ENCODE measurements around the gene EFCAB9. TPM values are rescaled to one million over a fixed set of nuclear protein-coding genes. Genes with fewer than 3 reads are reported as not detected.
"Not testable (repeated sequence)": the region's sequence is repeated elsewhere in the genome, so short reads cannot be mapped to it uniquely, and the experiment has no call there.

EFCAB9 gene
- total RNA-seq, 4 donors from 2014 or later: not detected

DNA sequence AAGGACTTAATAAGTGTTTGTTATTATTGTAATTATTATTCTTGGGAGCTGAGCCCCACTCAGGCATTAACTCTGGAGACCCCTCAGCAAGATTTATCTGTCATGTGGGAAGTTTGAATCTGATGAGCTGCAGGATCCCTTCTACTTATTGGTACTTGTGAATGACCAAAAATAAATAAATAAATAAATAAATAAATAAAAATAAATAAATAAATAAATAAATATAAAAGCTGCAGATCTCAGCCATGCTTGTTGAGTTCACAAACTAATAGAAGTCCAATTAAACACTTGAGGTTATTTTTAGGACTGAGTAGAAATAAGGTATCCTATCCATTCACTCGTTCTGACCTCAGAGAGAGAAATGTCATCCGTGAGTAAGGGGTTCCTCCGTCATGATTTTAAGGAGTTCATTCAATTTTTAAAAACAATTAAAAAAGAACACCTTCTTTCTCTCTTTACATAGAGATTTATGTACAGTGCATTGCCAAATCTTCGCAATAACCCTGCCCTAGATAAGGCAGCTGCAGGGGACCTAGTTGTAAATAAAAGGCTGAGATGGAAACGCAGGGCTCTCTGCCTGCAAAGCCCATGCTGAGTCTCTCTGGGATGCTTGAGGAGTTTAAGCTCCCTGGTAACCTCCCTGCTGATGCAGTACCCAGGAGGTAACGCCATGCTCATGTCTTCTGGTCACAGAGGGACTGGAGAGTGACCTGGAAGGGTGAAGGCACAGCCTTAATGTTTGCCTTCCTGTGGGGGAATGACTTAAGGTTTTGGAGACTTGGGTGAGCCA is 1.2 kb downstream of the EFCAB9 start:
- intact Hi-C loops (cut with DNase I; ENCODE audit: low total_unique reads): no loop called here
- no peaks in the 10 kb centered on the region for H3K9me3 ChIP-seq
- H3K4me1 ChIP-seq: no peaks in the 10 kb centered on the region
- no peaks in the 10 kb centered on the region for H3K27me3 ChIP-seq
- DNase-seq: no peak
- H3K4me3 ChIP-seq: no peak overlapping the region
- no peak overlapping the region for H3K27ac ChIP-seq
- TF ChIP-seq POLR2A (IDR thresholded peaks at IDR 0.05): no peak
- no peak for TF ChIP-seq CTCF (IDR thresholded peaks at IDR 0.05)
- no peaks in the 10 kb centered on the region for H3K36me3 ChIP-seq

GRCh38 chr5:172197775-172198174 is 3.8 kb downstream of the EFCAB9 start:
- H3K4me3 ChIP-seq; H3K36me3 ChIP-seq; H3K27me3 ChIP-seq; DNase-seq; H3K9me3 ChIP-seq; H3K27ac ChIP-seq; H3K4me1 ChIP-seq; intact Hi-C loops (cut with DNase I; ENCODE audit: low total_unique reads): not testable (repeated sequence)

DNA sequence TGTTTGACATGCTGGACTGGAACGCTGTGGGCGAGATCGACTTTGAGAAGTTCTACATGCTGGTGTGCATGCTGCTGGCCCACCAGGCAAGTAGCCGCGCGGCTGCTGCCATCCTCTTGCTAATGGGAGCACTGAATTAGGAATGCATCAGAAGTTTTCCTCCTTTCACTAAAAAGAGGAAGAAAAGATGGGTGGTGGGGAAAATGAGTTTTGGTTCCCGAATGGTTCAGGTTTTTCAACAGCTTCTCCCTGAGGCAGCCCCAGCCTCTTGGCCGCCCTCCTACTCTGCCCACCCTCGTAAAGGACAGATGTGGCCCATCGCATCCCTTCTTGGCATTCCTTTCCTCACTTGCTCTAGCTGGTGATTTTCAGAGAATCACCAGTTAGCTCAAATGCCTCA is 5.5 kb downstream of the EFCAB9 start:
- intact Hi-C loops (cut with DNase I; ENCODE audit: low total_unique reads): no loop called here
- Histone ChIP-seq H3K36me3 (no peaks in the 10 kb centered on the region), H3K4me1 (no peaks in the 10 kb centered on the region), H3K27ac (no peak overlapping the region), H3K4me3 (no peak overlapping the region), H3K9me3 (no peaks in the 10 kb centered on the region), H3K27me3 (no peaks in the 10 kb centered on the region)
- TF ChIP-seq POLR2A (IDR thresholded peaks at IDR 0.05) (no peak), CTCF (IDR thresholded peaks at IDR 0.05) (no peak)
- DNase-seq: no peak

DNA sequence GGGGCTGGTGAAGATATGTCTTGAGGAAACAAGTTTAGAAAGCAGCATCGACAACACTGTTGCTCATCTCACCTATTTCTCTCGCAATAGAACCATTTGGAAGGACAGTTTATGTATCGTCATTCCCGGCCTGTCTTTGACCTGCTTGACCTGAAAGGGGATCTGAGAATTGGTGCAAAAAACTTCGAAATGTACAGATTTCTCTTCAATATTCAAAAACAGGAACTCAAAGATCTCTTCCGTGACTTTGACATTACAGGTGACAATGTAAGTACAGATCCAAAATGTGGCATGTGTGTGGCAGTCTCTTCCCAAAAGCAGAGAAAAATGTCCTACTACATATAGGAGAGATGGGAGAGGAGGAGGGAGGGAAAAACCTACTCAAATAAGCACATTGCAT is 6.5 kb downstream of the EFCAB9 start:
- Histone ChIP-seq H3K4me1 (no peaks in the 10 kb centered on the region), H3K9me3 (no peaks in the 10 kb centered on the region), H3K4me3 (no peak overlapping the region), H3K27me3 (no peaks in the 10 kb centered on the region), H3K27ac (no peak overlapping the region), H3K36me3 (no peaks in the 10 kb centered on the region)
- no peak for DNase-seq
- no peak for TF ChIP-seq CTCF (IDR thresholded peaks at IDR 0.05)
- TF ChIP-seq POLR2A (IDR thresholded peaks at IDR 0.05): no peak
- intact Hi-C loops (cut with DNase I; ENCODE audit: low total_unique reads): no loop called here

GRCh38 chr5:172205984-172206383 is 12.0 kb downstream of the EFCAB9 start:
- H3K36me3 ChIP-seq; H3K4me1 ChIP-seq; intact Hi-C loops (cut with DNase I; ENCODE audit: low total_unique reads); H3K4me3 ChIP-seq; H3K27me3 ChIP-seq; H3K27ac ChIP-seq; DNase-seq; H3K9me3 ChIP-seq: not testable (repeated sequence)

GRCh38 chr5:172207511-172207910 is 13.5 kb downstream of the EFCAB9 start:
- no peak overlapping the region for H3K27ac ChIP-seq
- no peaks in the 10 kb centered on the region for H3K9me3 ChIP-seq
- TF ChIP-seq CTCF (IDR thresholded peaks at IDR 0.05): no peak
- no peak overlapping the region for H3K4me3 ChIP-seq
- no peaks in the 10 kb centered on the region for H3K4me1 ChIP-seq
- intact Hi-C loops (cut with DNase I; ENCODE audit: low total_unique reads): no loop called here
- no peaks in the 10 kb centered on the region for H3K36me3 ChIP-seq
- H3K27me3 ChIP-seq: no peaks in the 10 kb centered on the region
- no peak for DNase-seq

Measured in uterus (tissue), 4 donors.